GM12874 (cell line): ENCODE data around the gene TPSD1.
"Not testable (repeated sequence)": the region's sequence is repeated elsewhere in the genome, so short reads cannot be mapped to it uniquely, and the experiment has no call there.

Experiments used
- TF ChIP-seq, protein P1 (sequence below): IDR thresholded peaks from 2 replicates; pipeline ENCODE4 v1.5.1; 2011; ENCODE audit warnings: low read depth, mild to moderate bottlenecking, control low read depth, low read length, moderate library complexity; ENCODE audit not compliant: insufficient read depth

TPSD1 gene

DNA sequence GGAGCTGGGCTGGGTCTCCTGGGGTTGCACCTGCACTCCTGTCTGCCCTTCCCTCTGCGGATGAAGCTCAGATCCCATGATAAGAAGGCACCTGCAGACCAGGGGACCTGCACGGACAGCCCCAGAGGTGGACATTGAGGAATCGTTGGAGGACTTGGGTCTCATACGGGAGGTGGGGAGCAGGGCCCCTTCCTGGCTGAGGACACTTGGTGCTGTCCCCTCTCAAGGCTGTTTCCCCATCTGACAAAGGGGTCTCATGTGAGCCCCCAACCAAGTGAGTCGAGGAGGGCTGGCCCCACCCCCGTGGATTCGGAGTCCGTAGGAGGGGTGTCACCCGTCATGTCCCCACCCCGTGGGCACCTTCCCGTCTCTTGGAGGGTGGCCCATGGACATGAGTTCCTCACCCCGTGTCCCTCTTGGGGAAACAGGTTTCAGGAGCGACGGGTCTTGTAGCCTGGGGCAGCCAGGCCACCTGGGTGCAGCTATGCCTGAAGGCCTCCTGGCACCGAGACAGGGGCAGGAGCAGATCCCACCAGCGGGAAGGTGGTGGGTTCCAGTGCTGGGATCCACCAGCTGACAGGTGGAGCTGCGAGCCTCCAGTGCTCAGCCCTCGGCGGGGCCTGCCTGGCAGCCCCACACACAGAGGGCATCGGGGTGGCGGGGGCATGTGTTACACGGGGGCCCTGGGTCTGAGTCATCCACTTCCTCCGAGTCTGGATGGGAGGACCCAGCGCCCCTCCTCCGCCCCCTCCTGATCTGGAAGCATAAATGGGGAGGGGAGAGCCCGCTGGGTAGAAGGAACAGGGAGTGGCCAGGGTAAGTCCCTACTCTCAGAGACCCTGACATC lies at the start of gene TPSD1:
TPSD1 (plus strand) TSS at position 794 of the 847 bp plus-strand sequence. CDS start 212 bp downstream, outside the sequence.
- TF ChIP-seq, protein P1, sequence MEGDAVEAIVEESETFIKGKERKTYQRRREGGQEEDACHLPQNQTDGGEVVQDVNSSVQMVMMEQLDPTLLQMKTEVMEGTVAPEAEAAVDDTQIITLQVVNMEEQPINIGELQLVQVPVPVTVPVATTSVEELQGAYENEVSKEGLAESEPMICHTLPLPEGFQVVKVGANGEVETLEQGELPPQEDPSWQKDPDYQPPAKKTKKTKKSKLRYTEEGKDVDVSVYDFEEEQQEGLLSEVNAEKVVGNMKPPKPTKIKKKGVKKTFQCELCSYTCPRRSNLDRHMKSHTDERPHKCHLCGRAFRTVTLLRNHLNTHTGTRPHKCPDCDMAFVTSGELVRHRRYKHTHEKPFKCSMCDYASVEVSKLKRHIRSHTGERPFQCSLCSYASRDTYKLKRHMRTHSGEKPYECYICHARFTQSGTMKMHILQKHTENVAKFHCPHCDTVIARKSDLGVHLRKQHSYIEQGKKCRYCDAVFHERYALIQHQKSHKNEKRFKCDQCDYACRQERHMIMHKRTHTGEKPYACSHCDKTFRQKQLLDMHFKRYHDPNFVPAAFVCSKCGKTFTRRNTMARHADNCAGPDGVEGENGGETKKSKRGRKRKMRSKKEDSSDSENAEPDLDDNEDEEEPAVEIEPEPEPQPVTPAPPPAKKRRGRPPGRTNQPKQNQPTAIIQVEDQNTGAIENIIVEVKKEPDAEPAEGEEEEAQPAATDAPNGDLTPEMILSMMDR, result not testable (repeated sequence)

DNA sequence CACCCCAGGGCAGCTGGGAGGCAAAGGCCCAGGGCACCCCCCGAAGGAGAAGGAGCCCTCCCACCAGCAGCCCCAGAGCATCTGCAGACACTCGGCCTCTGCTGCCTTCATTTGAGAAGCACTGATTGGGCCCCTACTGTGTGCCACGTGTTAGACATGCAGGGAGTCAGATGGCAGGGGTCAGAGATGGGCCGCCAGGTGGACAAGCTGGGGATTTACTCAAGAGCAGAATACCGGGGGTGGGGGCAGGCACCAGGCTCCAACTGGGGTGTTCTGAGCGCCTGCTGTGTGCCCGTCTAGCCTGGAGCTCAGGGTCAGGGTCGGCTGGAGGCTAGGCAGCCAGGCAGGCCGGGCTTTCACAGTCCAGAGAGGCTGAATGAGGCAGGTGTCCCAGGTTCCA lies 49.5 kb upstream of the TPSD1 start:
- TF ChIP-seq, protein P1, result no peak

DNA sequence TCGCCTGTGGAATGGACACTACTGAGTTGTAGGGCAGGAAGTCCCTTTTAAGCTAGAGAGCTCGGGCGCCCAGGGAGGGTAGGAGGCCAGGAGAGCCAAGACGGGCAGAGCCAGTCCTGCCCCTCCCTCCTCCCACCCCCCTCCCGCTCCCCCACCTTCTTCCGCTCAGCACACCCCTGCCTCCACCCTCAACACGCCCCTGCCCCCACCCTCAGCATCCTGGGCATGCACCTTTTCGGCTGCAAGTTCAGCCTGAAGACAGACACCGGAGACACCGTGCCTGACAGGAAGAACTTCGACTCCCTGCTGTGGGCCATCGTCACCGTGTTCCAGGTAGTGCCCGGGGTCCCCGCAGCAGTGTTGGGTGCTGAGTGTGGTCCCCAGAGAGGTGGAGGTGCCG lies 49.1 kb upstream of the TPSD1 start:
- TF ChIP-seq, protein P1, result no peak

DNA sequence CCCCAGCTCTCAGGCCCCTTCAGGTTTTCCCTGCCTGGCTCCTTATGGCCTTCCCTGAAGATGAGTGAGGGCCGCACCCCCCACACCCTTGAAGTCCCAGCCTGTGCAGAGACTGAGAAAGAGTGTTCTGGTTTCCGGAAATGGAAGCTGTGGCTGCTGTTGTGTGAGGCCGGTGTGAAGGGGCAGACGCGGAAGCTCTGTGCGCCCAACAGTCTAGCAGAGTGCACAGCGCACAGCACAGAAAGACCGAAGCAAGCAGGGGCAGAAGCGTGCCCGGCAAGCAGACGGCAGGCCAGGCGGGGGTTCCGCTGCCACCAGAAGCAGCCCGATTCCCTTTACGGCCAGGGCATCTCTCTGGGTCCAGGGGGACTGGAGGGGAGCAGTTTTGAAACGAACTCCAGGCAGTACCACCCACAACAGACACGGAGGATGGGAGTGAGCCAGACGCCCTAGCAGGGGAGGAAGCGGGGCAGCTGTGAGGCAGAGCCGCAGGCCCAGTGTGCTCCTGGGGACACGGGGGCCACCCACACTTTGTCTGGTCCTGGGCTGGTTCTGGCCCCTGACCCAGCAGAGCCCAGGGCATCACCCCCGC lies 47.5 kb upstream of the TPSD1 start:
- TF ChIP-seq, protein P1, result no peak

DNA sequence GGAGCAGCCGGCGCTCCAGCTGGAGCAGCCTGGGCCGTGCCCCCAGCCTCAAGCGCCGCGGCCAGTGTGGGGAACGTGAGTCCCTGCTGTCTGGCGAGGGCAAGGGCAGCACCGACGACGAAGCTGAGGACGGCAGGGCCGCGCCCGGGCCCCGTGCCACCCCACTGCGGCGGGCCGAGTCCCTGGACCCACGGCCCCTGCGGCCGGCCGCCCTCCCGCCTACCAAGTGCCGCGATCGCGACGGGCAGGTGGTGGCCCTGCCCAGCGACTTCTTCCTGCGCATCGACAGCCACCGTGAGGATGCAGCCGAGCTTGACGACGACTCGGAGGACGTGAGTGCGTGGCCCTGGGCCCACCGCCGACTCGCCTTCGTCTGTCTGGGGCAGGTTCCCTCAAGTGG lies 46.8 kb upstream of the TPSD1 start:
- TF ChIP-seq, protein P1, result no peak

DNA sequence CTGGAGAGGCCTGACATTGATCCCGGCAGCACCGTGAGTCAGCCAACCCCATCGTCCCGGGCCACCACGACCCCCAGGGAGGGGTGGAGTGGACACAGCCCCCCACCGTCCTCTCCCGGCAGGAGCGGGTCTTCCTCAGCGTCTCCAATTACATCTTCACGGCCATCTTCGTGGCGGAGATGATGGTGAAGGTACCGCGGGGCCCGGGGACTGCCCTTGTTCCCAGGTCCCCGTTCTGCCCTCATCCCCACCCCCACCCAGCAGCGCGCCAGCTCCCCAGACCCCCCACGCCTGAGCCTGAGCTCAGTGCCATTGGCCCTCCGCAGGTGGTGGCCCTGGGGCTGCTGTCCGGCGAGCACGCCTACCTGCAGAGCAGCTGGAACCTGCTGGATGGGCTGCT lies 45.4 kb upstream of the TPSD1 start:
- TF ChIP-seq, protein P1, result no peak

DNA sequence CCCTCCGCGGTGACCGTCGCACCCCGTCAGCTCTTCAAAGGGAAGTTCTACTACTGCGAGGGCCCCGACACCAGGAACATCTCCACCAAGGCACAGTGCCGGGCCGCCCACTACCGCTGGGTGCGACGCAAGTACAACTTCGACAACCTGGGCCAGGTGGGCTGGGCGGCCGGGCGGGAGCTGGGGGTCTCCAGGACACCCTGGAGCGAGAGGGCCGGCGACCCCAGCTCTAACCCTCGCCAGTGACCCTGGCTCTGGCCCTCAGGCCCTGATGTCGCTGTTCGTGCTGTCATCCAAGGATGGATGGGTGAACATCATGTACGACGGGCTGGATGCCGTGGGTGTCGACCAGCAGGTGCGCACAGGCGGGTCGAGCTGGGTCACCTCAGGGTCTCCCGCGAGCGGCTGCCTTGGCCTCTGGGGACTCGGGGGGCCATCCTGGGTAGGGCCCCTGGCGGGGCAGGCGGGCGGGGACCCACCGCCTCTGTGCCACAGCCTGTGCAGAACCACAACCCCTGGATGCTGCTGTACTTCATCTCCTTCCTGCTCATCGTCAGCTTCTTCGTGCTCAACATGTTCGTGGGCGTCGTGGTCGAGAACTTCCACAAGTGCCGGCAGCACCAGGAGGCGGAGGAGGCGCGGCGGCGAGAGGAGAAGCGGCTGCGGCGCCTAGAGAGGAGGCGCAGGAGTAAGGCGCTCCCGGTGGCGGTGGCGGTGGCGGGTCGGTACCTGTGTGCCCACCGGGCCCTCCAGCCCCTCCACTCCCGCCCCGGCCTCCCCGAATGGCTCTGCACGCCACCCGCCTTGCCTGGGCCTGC lies 44.2 kb upstream of the TPSD1 start:
- TF ChIP-seq, protein P1, result no peak
